Muscle of leg (tissue), 11 donors: ENCODE results near the gene TSACC. TPM values are rescaled to one million over a fixed set of nuclear protein-coding genes. Genes with fewer than 3 reads are reported as not detected.

Experiments used
- DNase-seq: peaks from one replicate; pipeline ENCODE4 v3.0.0; 2013
- H3K27ac ChIP-seq: one replicate; pipeline ENCODE4 v1.5.1; 2013; ENCODE audit warnings: mild to moderate bottlenecking, low read length, control low read depth
- H3K27me3 ChIP-seq: one replicate; pipeline ENCODE4 v1.6.1; 2013; ENCODE audit warnings: low read length; ENCODE audit not compliant: control insufficient read depth, insufficient read depth
- H3K36me3 ChIP-seq: one replicate; pipeline ENCODE4 v1.6.1; 2013; ENCODE audit warnings: low read length; ENCODE audit not compliant: control insufficient read depth, insufficient read depth
- H3K4me1 ChIP-seq: one replicate; pipeline ENCODE4 v1.6.1; 2013; ENCODE audit warnings: low read length; ENCODE audit not compliant: control insufficient read depth, insufficient read depth
- H3K4me3 ChIP-seq: one replicate; pipeline ENCODE4 v1.5.1; 2013; ENCODE audit warnings: low read length, control low read depth
- H3K9me3 ChIP-seq: replicated peaks from 2 replicates; pipeline ENCODE4 v1.6.1; 2013; ENCODE audit warnings: low read depth, low read length; ENCODE audit not compliant: control insufficient read depth
- WGBS: methylation state at CpG from one replicate; pipeline ENCODE4 v1.1.5; 2013; ENCODE audit warnings: missing lambda C conversion rate; ENCODE audit not compliant: insufficient coverage; 5-methylcytosine and 5-hydroxymethylcytosine counted together
- polyA plus RNA-seq, 8 donors: library from polyadenylated mRNA; unstranded; fragments of 120-200 nt; gene quantifications; one replicate each; pipeline versions ENCODE4 v1.2.1 to v1.2.3, GENCODE V29; 2013; ENCODE audit warnings: inconsistent platforms in 1 of 8, low replicate concordance in 1 of 8; ENCODE audit not compliant: insufficient read length in 8 of 8, insufficient read depth in 1 of 8
- total RNA-seq: library from RNA; stranded (reverse); fragments of 120-200 nt; gene quantifications from one replicate; pipeline ENCODE4 v1.2.4, GENCODE V29; 2013

TSACC gene
- total and polyA plus RNA-seq, 9 donors: 0.20 to 1.5 (median 0.53) TPM

DNA sequence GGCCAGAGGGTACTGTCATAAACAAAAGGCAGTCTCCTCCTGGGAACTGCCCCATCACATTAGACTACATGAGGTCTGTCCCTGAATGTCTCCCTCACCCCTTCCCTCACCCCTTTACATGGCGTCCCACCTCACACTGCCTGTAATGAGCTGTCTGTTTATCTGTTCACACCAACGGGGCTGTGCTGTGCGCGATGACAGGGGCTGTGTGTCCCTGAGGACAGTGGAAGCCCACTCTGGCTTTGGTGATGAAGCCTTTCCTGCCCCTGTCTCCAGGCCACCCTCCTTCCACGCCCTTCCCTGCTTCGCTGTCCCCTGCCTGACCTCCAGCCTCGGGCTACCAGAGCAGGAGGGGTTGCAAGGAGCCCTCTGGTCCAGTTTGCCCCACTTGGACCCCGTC lies 53.4 kb downstream of the TSACC start:
- no peak for DNase-seq
- 32% methylated on average over 5 of the region's 8 CpGs for WGBS
- Histone ChIP-seq H3K4me3 (no peak overlapping the region), H3K27ac (no peak overlapping the region), H3K4me1 (peaks cover 10% of the 10 kb centered on the region), H3K9me3 (no peaks in the 10 kb centered on the region), H3K36me3 (no peaks in the 10 kb centered on the region), H3K27me3 (peaks cover 66% of the 10 kb centered on the region)

DNA sequence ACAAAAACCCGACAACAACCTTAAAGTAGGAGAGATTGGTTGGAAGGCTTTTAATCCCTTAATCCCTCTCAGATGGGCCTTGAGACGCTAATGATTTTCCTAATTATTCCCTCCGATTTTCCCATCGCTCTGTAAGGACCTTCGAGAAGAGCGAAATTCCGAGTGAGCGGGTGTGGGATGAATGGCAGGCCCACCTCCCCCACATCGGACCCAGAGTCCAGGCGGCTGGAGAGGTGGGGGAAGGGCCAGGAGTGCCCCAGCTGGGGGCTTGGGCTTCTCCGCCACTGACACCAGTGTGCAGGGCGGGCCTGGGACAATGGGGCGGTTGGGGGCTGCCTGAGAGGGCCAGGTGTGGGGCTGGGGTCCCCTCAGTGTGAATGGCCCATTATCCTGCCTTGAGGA lies 54.1 kb downstream of the TSACC start:
- Histone ChIP-seq H3K36me3 (no peaks in the 10 kb centered on the region), H3K4me3 (no peak overlapping the region), H3K9me3 (no peaks in the 10 kb centered on the region), H3K4me1 (peaks cover 10% of the 10 kb centered on the region), H3K27ac (no peak overlapping the region), H3K27me3 (peaks cover 59% of the 10 kb centered on the region)
- no peak for DNase-seq
- 59% methylated on average over 3 of the region's 13 CpGs for WGBS

DNA sequence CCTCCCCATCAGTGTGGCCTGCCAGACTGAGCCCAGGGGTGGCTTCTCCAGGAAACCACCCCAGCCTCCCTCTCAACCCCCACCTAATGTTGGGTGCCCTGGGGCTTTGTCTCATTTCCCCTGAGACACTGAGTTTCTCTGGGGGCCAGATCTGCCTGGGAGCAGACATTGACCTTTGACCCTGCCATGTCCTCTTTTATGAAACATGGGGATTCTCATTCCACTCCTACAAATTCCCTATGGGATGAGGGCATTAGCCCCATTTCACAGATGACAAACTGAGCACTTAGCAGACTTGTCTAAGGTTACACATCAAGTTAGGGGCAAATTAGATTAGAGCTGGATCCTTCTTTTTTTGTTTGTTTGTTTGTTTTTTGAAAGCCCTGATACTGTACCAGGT lies 54.8 kb downstream of the TSACC start:
- Histone ChIP-seq H3K36me3 (no peaks in the 10 kb centered on the region), H3K4me3 (no peak overlapping the region), H3K9me3 (no peaks in the 10 kb centered on the region), H3K4me1 (peaks cover 5% of the 10 kb centered on the region), H3K27me3 (peaks cover 53% of the 10 kb centered on the region), H3K27ac (no peak overlapping the region)
- DNase-seq: no peak

DNA sequence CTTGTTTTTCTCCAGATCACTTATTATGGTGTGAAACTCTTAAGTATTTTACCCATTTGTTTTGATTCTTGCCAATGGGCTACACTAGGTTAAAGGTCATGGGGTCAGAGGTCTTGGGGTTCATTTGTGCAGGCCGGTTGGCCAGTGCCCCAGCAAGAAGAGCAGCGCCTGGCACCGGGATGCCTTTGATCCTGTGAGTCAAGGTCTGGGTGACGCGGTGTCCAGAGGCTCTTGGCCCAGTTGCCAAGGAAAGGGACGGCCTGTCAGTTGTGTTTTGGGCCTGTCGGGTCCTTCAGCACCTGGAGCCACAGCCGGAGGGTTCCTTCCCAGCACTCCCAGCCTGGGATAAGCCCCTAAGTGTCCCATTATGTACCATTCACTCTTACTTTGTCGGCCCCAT lies 55.8 kb downstream of the TSACC start:
- no peak overlapping the region for H3K27ac ChIP-seq
- no peak for DNase-seq
- H3K4me1 ChIP-seq: no peaks in the 10 kb centered on the region
- 80% methylated on average over 5 of the region's 9 CpGs for WGBS
- peaks cover 43% of the 10 kb centered on the region for H3K27me3 ChIP-seq
- no peaks in the 10 kb centered on the region for H3K36me3 ChIP-seq
- no peaks in the 10 kb centered on the region for H3K9me3 ChIP-seq
- H3K4me3 ChIP-seq: no peak overlapping the region

DNA sequence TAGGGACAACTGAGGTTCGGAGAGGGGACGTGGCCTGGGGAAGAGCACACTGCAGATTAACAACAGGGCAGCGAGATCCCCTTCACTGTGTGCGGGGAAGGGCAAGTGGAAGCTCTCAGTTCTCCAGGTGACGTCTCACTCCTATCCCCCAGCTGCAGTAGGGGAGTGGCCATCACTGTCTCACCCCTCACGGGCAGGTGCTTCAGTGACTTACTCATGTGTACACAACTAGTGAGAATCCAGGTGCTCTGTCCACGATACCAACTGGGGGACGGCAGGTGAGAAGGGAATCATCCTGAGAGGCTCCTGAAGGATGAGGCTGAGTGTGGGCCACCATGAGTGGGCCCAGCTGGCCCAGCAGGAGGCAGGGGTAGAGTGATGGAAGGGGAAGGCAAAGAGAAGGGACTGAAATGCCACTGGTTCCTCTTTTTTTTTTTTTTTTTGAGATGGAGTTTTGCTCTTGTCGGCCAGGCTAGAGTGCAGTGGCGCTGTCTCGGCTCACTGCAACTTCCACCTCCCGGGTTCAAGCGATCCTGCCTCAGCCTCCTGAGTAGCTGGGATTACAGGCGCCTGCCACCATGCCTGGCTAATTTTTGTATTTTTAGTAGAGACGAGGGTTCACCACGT lies 56.6 kb downstream of the TSACC start:
- no peak overlapping the region for H3K4me3 ChIP-seq
- no peaks in the 10 kb centered on the region for H3K9me3 ChIP-seq
- 90% methylated on average over 9 of the region's 16 CpGs for WGBS
- H3K27me3 ChIP-seq: peaks cover 43% of the 10 kb centered on the region
- no peak for DNase-seq
- no peak overlapping the region for H3K27ac ChIP-seq
- H3K36me3 ChIP-seq: no peaks in the 10 kb centered on the region
- no peaks in the 10 kb centered on the region for H3K4me1 ChIP-seq

Other genes starting within 250 kb of the TSACC start
- 371 TPM for gene LMNA, start 223.8 kb upstream of the TSACC start, total RNA-seq
- gene LMNA, start 223.8 kb upstream of the TSACC start, polyA plus RNA-seq: 100 to 1,000 TPM; 335 to 408 (median 371) TPM
- gene SEMA4A, start 184.9 kb upstream of the TSACC start, total RNA-seq: 2.5 TPM
- gene SEMA4A, start 184.9 kb upstream of the TSACC start, polyA plus RNA-seq: 1 to 10 TPM; 1.5 to 5.4 (median 3.3) TPM
- 6.3 TPM for gene SLC25A44, start 144.4 kb upstream of the TSACC start, total RNA-seq
- gene SLC25A44, start 144.4 kb upstream of the TSACC start, polyA plus RNA-seq: 10 to 100 TPM; 10.2 to 12.1 (median 11.1) TPM
- gene PMF1, start 125.5 kb upstream of the TSACC start, total RNA-seq: 51.8 TPM
- gene PMF1, start 125.5 kb upstream of the TSACC start, polyA plus RNA-seq: 10 to 100 TPM; 42.2 to 53.0 (median 43.7) TPM
- gene BGLAP, start 96.3 kb upstream of the TSACC start, total RNA-seq: 1.2 TPM
- 1 to 10 TPM in 6 of 8 donors, under 1 TPM in 2; 0.55 to 3.5 (median 1.5) TPM for gene BGLAP, start 96.3 kb upstream of the TSACC start, polyA plus RNA-seq
- 1.2 TPM for gene PAQR6, start 90.5 kb upstream of the TSACC start, total RNA-seq
- 1 to 10 TPM; 2.2 to 7.7 (median 4.9) TPM for gene PAQR6, start 90.5 kb upstream of the TSACC start, polyA plus RNA-seq
- 42.8 TPM for gene SMG5, start 55.7 kb upstream of the TSACC start, total RNA-seq
- 10 to 100 TPM; 39.0 to 50.7 (median 47.0) TPM for gene SMG5, start 55.7 kb upstream of the TSACC start, polyA plus RNA-seq
- 2.1 TPM for gene TMEM79, start 54.2 kb upstream of the TSACC start, total RNA-seq
- gene TMEM79, start 54.2 kb upstream of the TSACC start, polyA plus RNA-seq: 1 to 10 TPM; 3.7 to 7.4 (median 4.8) TPM
- gene GLMP, start 42.8 kb upstream of the TSACC start, total RNA-seq: 24.3 TPM
- gene GLMP, start 42.8 kb upstream of the TSACC start, polyA plus RNA-seq: 10 to 100 TPM; 17.7 to 29.1 (median 23.8) TPM
- not detected for gene VHLL, start 39.2 kb upstream of the TSACC start, total RNA-seq
- not detected for gene VHLL, start 39.2 kb upstream of the TSACC start, polyA plus RNA-seq
- gene CCT3, start 234 bp upstream of the TSACC start, total RNA-seq: 207 TPM
- 100 to 1,000 TPM; 197 to 293 (median 225) TPM for gene CCT3, start 234 bp upstream of the TSACC start, polyA plus RNA-seq
- gene RHBG, start 30.7 kb downstream of the TSACC start, total RNA-seq: not detected
- 1 to 10 TPM in 1 of 8 donors, under 1 TPM in 2, not detected in 5; 0.13 to 1.2 (median 0.49) TPM for gene RHBG, start 30.7 kb downstream of the TSACC start, polyA plus RNA-seq
- 16.8 TPM for gene MEF2D, start 162.2 kb downstream of the TSACC start, total RNA-seq
- gene MEF2D, start 162.2 kb downstream of the TSACC start, polyA plus RNA-seq: 10 to 100 TPM; 48.8 to 75.3 (median 60.8) TPM
- gene IQGAP3, start 234.0 kb downstream of the TSACC start, total RNA-seq: 5.3 TPM
- gene IQGAP3, start 234.0 kb downstream of the TSACC start, polyA plus RNA-seq: 10 to 100 TPM in 2 of 8 donors, 1 to 10 TPM in 6; 5.7 to 11.8 (median 8.7) TPM
- 0.09 TPM for gene TTC24, start 241.2 kb downstream of the TSACC start, total RNA-seq
- under 1 TPM; 0.05 to 0.61 (median 0.20) TPM for gene TTC24, start 241.2 kb downstream of the TSACC start, polyA plus RNA-seq